ENCODE results near the gene CABS1.

Gene CABS1

DNA sequence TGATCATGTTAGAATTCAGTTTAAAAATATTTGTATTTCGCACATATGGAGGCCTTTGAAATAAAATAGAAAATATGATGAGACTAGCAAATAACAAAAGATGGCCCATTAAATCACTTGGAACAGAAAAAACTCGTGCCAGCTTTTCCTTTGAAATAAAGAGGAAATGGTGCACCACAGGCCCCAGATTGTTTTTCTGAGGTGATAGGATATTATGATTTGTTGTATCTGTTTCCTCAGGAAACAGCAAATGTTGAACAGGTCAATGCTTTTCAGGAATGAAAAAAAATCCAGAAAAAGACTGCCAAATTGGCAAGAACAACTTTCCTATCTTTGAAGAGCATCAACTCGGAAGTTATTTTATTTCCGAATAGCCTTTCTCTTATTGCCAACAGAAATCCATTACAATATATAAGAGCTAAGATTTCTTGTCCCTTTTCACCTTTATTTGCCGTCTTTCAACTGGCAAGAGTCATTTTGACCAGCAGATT, 48.0 kb downstream of the CABS1 start, which contains the start of gene SMR3B:
TSS of gene SMR3B (plus strand) at position 441 of the 491 bp plus-strand sequence. CDS start 1,380 bp downstream, outside the sequence.
- no peak for ATAC-seq
- DNase-seq = no peak

All from stimulated activated naive CD8-positive, alpha-beta T cell treated with anti-CD3 and anti-CD28 coated beads, Interleukin-15, Interleukin-2, amounts not matched to agents 100 U/mL and 50 U/mL, for 24 hours (primary cell).